Skeletal muscle tissue (tissue), 4 donors: ENCODE results near the gene SMIM31. TPM values are rescaled to one million over a fixed set of nuclear protein-coding genes. Genes with fewer than 3 reads are reported as not detected.

Source experiments
- H3K27ac ChIP-seq: one replicate; pipeline ENCODE4 v1.7.0; 2013; ENCODE audit warnings: mild to moderate bottlenecking, low read depth, low read length, inconsistent platforms
- H3K27me3 ChIP-seq, 3 donors: one replicate each; pipeline ENCODE4 v1.7.0; 2013; ENCODE audit warnings: low read length in 3 of 3; ENCODE audit not compliant: control insufficient read depth in 3 of 3, insufficient read depth in 3 of 3
- H3K36me3 ChIP-seq, 3 donors: one replicate each; pipeline ENCODE4 v1.7.0; 2013; ENCODE audit warnings: low read length in 3 of 3; ENCODE audit not compliant: control insufficient read depth in 3 of 3, insufficient read depth in 3 of 3
- H3K4me1 ChIP-seq, 3 donors: one replicate each; pipeline ENCODE4 v1.7.0; 2013; ENCODE audit warnings: low read length in 3 of 3, mild to moderate bottlenecking in 3 of 3; ENCODE audit not compliant: control insufficient read depth in 3 of 3, insufficient read depth in 3 of 3
- H3K4me3 ChIP-seq, 3 donors: one replicate each; pipeline ENCODE4 v1.7.0; 2013; ENCODE audit warnings: low read length in 3 of 3
- H3K9ac ChIP-seq, 3 donors: one replicate each; pipeline ENCODE4 v1.7.0; 2013; ENCODE audit warnings: low read length in 3 of 3, mild to moderate bottlenecking in 3 of 3, moderate library complexity in 2 of 3, low read depth in 1 of 3
- H3K9me3 ChIP-seq, 3 donors: one replicate each; pipeline ENCODE4 v1.7.0; 2013; ENCODE audit warnings: low read length in 3 of 3; ENCODE audit not compliant: control insufficient read depth in 3 of 3
- total RNA-seq: library from RNA; depleted of rRNA; stranded (reverse); fragments of >200 nt; gene quantifications from one replicate; pipeline ENCODE4 v1.2.3, GENCODE V29; 2014
- donor health status: Osteomylitis.

Gene SMIM31
- total RNA-seq, 1 donor from 2014 or later, result not detected

- Histone ChIP-seq H3K4me3 (no peak overlapping the region), H3K27me3 (no peaks in the 10 kb centered on the region)
Observed at GRCh38 chr4:164756686-164757085, 2.8 kb downstream of the SMIM31 start.

GRCh38 chr4:164761241-164761640 is 7.3 kb downstream of the SMIM31 start:
- Histone ChIP-seq H3K4me3 (no peak overlapping the region), H3K27me3 (no peaks in the 10 kb centered on the region), H3K9ac (no peak overlapping the region), H3K36me3 (no peaks in the 10 kb centered on the region), H3K27ac (no peak overlapping the region), H3K4me1 (no peaks in the 10 kb centered on the region), H3K9me3 (no peaks in the 10 kb centered on the region)

More at GRCh38 chr4:164756686-164757085, 2.8 kb downstream of the SMIM31 start:
- Histone ChIP-seq H3K9me3 (no peaks in the 10 kb centered on the region), H3K4me1 (no peaks in the 10 kb centered on the region), H3K36me3 (no peaks in the 10 kb centered on the region), H3K9ac (no peak overlapping the region), H3K27ac (no peak overlapping the region)

GRCh38 chr4:164761746-164762275 is 7.9 kb downstream of the SMIM31 start:
- H3K4me3 ChIP-seq, result no peak overlapping the region
- no peaks in the 10 kb centered on the region for H3K27me3 ChIP-seq
- no peak overlapping the region for H3K27ac ChIP-seq
- no peaks in the 10 kb centered on the region for H3K36me3 ChIP-seq
- no peaks in the 10 kb centered on the region for H3K4me1 ChIP-seq
- H3K9ac ChIP-seq, result no peak overlapping the region
- no peaks in the 10 kb centered on the region for H3K9me3 ChIP-seq

- H3K4me1 ChIP-seq, result no peaks in the 10 kb centered on the region
- H3K9ac ChIP-seq, result no peak overlapping the region
- H3K9me3 ChIP-seq, result no peaks in the 10 kb centered on the region
Observed at GRCh38 chr4:164765096-164765495, 11.2 kb downstream of the SMIM31 start.

GRCh38 chr4:164765833-164766232 is 11.9 kb downstream of the SMIM31 start:
- Histone ChIP-seq H3K36me3 (no peaks in the 10 kb centered on the region), H3K27ac (no peak overlapping the region), H3K9ac (no peak overlapping the region), H3K4me1 (no peaks in the 10 kb centered on the region), H3K27me3 (no peaks in the 10 kb centered on the region), H3K4me3 (no peak overlapping the region), H3K9me3 (no peaks in the 10 kb centered on the region)

More at GRCh38 chr4:164765096-164765495, 11.2 kb downstream of the SMIM31 start:
- Histone ChIP-seq H3K4me3 (no peak overlapping the region), H3K27me3 (no peaks in the 10 kb centered on the region), H3K36me3 (no peaks in the 10 kb centered on the region), H3K27ac (no peak overlapping the region)

- Histone ChIP-seq H3K27ac (no peak overlapping the region), H3K9ac (no peak overlapping the region), H3K4me1 (no peaks in the 10 kb centered on the region), H3K36me3 (no peaks in the 10 kb centered on the region), H3K27me3 (no peaks in the 10 kb centered on the region), H3K9me3 (no peaks in the 10 kb centered on the region), H3K4me3 (no peak overlapping the region)
Observed at GRCh38 chr4:164768516-164768915, 14.6 kb downstream of the SMIM31 start.

GRCh38 chr4:164770010-164770724 is 16.2 kb downstream of the SMIM31 start:
- Histone ChIP-seq H3K27ac (no peak overlapping the region), H3K4me3 (no peak overlapping the region), H3K9ac (no peak overlapping the region), H3K36me3 (no peaks in the 10 kb centered on the region), H3K4me1 (no peaks in the 10 kb centered on the region), H3K9me3 (no peaks in the 10 kb centered on the region), H3K27me3 (no peaks in the 10 kb centered on the region)

- Histone ChIP-seq H3K4me3 (no peak overlapping the region), H3K36me3 (no peaks in the 10 kb centered on the region), H3K9ac (no peak overlapping the region), H3K9me3 (no peaks in the 10 kb centered on the region), H3K4me1 (no peaks in the 10 kb centered on the region), H3K27me3 (no peaks in the 10 kb centered on the region), H3K27ac (no peak overlapping the region)
Observed at GRCh38 chr4:164771088-164771487, 17.2 kb downstream of the SMIM31 start.

GRCh38 chr4:164772076-164772475 is 18.1 kb downstream of the SMIM31 start:
- Histone ChIP-seq H3K4me1 (no peaks in the 10 kb centered on the region), H3K27ac (no peak overlapping the region), H3K9ac (no peak overlapping the region), H3K9me3 (no peaks in the 10 kb centered on the region), H3K27me3 (no peaks in the 10 kb centered on the region), H3K36me3 (no peaks in the 10 kb centered on the region), H3K4me3 (no peak overlapping the region)

GRCh38 chr4:164779080-164779479 is 25.1 kb downstream of the SMIM31 start:
- H3K27ac ChIP-seq, result no peak overlapping the region
- no peaks in the 10 kb centered on the region for H3K27me3 ChIP-seq
- no peak overlapping the region for H3K9ac ChIP-seq

More at GRCh38 chr4:164779080-164779479, 25.1 kb downstream of the SMIM31 start:
- no peaks in the 10 kb centered on the region for H3K36me3 ChIP-seq
- no peaks in the 10 kb centered on the region for H3K9me3 ChIP-seq
- H3K4me1 ChIP-seq, result no peaks in the 10 kb centered on the region
- H3K4me3 ChIP-seq, result no peak overlapping the region
